ENCODE results near the gene NEDD8.

- TF ChIP-seq EZH2phosphoT487 (IDR thresholded peaks at IDR 0.05; ENCODE audit: insufficient read depth, low read depth) (no peak), EZH2 (IDR thresholded peaks at IDR 0.05; ENCODE audit: insufficient read depth, poor library complexity, severe bottlenecking) (no peak)
Observed at GRCh38 chr14:24251880-24252288, 19.7 kb upstream of the NEDD8 start.

Measured in GM23248 (cell line).